BLaER1 treated with 17β-estradiol and CSF1 and Interleukin-3, amounts not matched to agents 10 nM and 100 nM (cell line): ENCODE data around the gene BMERB1.
"Not testable (repeated sequence)": the region's sequence is repeated elsewhere in the genome, so short reads cannot be mapped to it uniquely, and the experiment has no call there.

Experiments
- H3K27ac ChIP-seq, 11 experiments: shearing (Covaris generic); formaldehyde crosslinking; 2 replicates each; pipeline ENCODE4 v1.8.1; 2022
- H3K27me3 ChIP-seq, 11 experiments: shearing (Covaris generic); formaldehyde crosslinking; 2 replicates each; pipeline ENCODE4 v1.8.1; 2022
- H3K36me3 ChIP-seq, 11 experiments: shearing (Covaris generic); formaldehyde crosslinking; 2 replicates each; pipeline ENCODE4 v1.8.1; 2022
- H3K4me1 ChIP-seq, 10 experiments: shearing (Covaris generic); formaldehyde crosslinking; 2 replicates each; pipeline ENCODE4 v1.8.1; 2022
- H3K4me2 ChIP-seq, 11 experiments: shearing (Covaris generic); formaldehyde crosslinking; 2 replicates each; pipeline ENCODE4 v1.8.1; 2022
- H3K4me3 ChIP-seq, 10 experiments: shearing (Covaris generic); formaldehyde crosslinking; 2 replicates each; pipeline ENCODE4 v1.8.1; 2022
- H3K9ac ChIP-seq, 11 experiments: shearing (Covaris generic); formaldehyde crosslinking; 2 replicates each; pipeline ENCODE4 v1.8.1; 2022
- H3K9me3 ChIP-seq, 11 experiments: shearing (Covaris generic); formaldehyde crosslinking; replicated peaks in 1 of 11; 2 replicates each; pipeline ENCODE4 v1.8.1; 2022
- H4K20me1 ChIP-seq, 11 experiments: shearing (Covaris generic); formaldehyde crosslinking; 2 replicates each; pipeline ENCODE4 v1.8.1; 2022
- Cebpa-rat ChIP-seq, 11 experiments: shearing (Covaris generic); IDR thresholded peaks; 2 replicates each; pipeline ENCODE4 v1.8.1; 2022

Gene BMERB1

GRCh38 chr16:15451098-15451731 is 16.8 kb downstream of the BMERB1 start:
- Histone ChIP-seq H3K27me3 (no peaks in the 10 kb centered on the region), H3K9ac (no peak overlapping the region), H4K20me1 (no peaks in the 10 kb centered on the region), H3K4me1 (peaks cover 0 to 24% (median 9%) of the 10 kb centered on the region in 10 experiments; a peak in 16 of 20 replicates), H3K4me3 (no peak overlapping the region), H3K27ac (no peak overlapping the region), H3K4me2 (no peak overlapping the region), H3K36me3 (no peaks in the 10 kb centered on the region), H3K9me3 (peaks cover 0 to 8% (median under 1%) of the 10 kb centered on the region in 11 experiments; a peak in 6 of 22 replicates)
- no peak for TF ChIP-seq Cebpa-rat (IDR thresholded peaks at IDR 0.05)

DNA sequence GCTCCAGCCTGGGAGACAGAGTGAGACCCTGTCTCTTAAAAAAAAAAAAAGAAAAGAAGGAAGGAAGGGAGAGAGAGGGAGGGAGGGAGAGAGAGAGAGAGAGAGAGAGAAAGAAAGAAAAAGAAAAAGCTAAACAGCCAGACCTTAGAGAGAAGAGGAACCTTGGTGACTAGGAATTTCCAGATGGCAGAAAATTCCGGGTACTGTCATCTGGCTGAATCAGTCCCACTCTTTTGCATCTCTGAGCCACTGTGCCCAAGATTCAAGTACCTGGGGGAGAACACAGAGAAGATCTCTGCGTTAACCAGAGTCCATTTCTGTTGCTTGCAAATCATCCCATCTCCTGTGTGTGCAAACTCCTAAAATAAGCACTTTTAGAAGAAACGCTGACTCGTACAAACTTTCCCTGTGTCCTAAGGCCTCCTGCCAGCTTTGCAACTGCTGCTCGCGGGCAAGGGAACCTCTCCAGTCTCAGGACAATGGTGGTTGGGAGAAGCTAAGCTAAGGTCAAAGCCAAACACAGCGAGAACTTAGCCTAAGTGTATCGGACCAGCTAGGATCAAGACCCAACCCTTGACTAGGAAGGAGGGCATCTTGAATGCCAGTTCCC is 18.0 kb downstream of the BMERB1 start:
- no peak for TF ChIP-seq Cebpa-rat (IDR thresholded peaks at IDR 0.05)
- peak overlapping the region in 3 of 11 experiments; percentile 33 to 61 (median 58); a peak in 6 of 22 replicates for H3K4me2 ChIP-seq
- H3K27me3 ChIP-seq: no peaks in the 10 kb centered on the region
- H3K4me3 ChIP-seq: no peak overlapping the region
- no peaks in the 10 kb centered on the region for H4K20me1 ChIP-seq
- no peak overlapping the region for H3K27ac ChIP-seq
- no peaks in the 10 kb centered on the region for H3K36me3 ChIP-seq
- peaks cover 0 to 24% (median 10%) of the 10 kb centered on the region in 10 experiments; a peak in 16 of 20 replicates for H3K4me1 ChIP-seq
- H3K9me3 ChIP-seq: peaks cover 0 to 6% (median 1%) of the 10 kb centered on the region in 11 experiments; a peak in 6 of 22 replicates
- H3K9ac ChIP-seq: no peak overlapping the region

DNA sequence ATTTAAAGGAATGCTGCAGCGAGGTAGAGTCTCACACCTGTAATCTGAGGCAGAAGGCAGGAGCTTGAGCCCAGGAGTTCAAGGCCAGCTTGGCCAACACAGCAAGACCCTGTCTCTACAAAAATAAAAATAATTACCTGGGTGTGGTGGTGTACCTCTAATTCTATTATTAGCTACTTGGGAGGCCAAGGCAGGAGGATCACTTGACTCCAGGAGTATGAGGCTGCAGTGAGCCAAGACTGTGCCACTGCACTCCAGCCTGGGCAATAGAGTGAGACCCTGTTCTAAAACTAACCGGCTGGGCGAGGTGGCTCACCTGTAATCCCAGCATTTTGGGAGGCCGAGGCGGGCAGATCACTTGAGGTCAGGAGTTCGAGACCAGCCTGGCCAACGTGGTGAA is 18.9 kb downstream of the BMERB1 start:
- not testable (repeated sequence) for H3K9ac ChIP-seq, H3K36me3 ChIP-seq, H3K27ac ChIP-seq, H3K4me3 ChIP-seq, H3K27me3 ChIP-seq, H4K20me1 ChIP-seq
- H3K4me1 ChIP-seq: peaks cover 0 to 24% (median 13%) of the 10 kb centered on the region in 10 experiments; a peak in 17 of 20 replicates
- H3K9me3 ChIP-seq: peaks cover 0 to 13% (median 4%) of the 10 kb centered on the region in 11 experiments; a peak in 6 of 22 replicates
- H3K4me2 ChIP-seq: peak overlapping the region in 4 of 11 experiments; percentile 18 to 56 (median 44); a peak in 5 of 22 replicates

DNA sequence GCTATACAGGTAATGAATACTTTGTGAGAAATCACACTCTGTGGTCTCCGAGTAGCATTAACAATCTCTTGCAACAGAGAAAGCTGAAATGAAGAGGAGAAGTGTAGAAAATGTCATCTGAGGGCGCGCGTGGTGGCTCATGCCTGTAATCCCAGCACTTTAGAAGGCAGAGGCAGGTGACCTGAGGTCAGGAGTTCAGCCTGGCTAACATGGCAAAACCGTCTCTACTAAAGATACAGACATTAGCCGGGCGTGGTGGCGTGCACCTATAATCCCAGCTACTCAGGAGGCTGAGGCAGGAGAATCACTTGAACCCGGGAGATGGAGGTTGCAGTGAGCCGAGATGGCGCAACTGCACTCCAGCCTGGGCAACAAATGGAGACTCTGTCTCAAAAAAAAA is 20.5 kb downstream of the BMERB1 start:
- H3K27ac ChIP-seq, H3K27me3 ChIP-seq, H3K9ac ChIP-seq, H4K20me1 ChIP-seq, H3K36me3 ChIP-seq, H3K4me3 ChIP-seq, H3K4me2 ChIP-seq: not testable (repeated sequence)
- peaks cover 0 to 13% (median 4%) of the 10 kb centered on the region in 11 experiments; a peak in 6 of 22 replicates for H3K9me3 ChIP-seq
- H3K4me1 ChIP-seq: peaks cover 0 to 24% (median 13%) of the 10 kb centered on the region in 10 experiments; a peak in 17 of 20 replicates

DNA sequence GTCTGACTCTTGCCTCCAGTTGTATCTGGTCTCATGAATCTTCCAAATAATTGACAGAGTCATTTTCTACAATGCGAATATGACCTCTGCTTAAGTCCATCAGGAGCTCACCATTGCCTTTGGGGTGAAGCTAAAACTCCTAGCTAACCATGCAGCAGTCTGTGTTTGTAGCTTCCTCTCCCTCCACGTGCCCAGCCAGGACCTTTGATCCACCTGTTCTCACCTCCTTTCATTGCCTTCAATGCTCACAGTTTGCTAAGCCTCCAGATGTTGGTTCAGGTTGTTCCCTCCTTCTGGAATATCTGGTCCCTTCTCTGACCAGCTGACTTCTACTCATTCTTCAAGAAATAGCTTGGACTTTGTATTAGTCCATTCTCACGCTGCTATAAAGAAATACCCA is 23.0 kb downstream of the BMERB1 start:
- no peaks in the 10 kb centered on the region for H4K20me1 ChIP-seq
- H3K4me2 ChIP-seq: peak overlapping the region in 6 of 11 experiments; percentile 0 to 35 (median 12); a peak in 4 of 22 replicates
- no peak overlapping the region for H3K27ac ChIP-seq
- H3K27me3 ChIP-seq: no peaks in the 10 kb centered on the region
- H3K9ac ChIP-seq: no peak overlapping the region
- TF ChIP-seq Cebpa-rat (IDR thresholded peaks at IDR 0.05): no peak
- H3K4me3 ChIP-seq: no peak overlapping the region; a peak in 1 of 20 replicates
- H3K9me3 ChIP-seq: peaks cover 0 to 13% (median 4%) of the 10 kb centered on the region in 11 experiments; a peak in 6 of 22 replicates
- H3K4me1 ChIP-seq: peaks cover 0 to 18% (median 13%) of the 10 kb centered on the region in 10 experiments; a peak in 17 of 20 replicates
- no peaks in the 10 kb centered on the region for H3K36me3 ChIP-seq

DNA sequence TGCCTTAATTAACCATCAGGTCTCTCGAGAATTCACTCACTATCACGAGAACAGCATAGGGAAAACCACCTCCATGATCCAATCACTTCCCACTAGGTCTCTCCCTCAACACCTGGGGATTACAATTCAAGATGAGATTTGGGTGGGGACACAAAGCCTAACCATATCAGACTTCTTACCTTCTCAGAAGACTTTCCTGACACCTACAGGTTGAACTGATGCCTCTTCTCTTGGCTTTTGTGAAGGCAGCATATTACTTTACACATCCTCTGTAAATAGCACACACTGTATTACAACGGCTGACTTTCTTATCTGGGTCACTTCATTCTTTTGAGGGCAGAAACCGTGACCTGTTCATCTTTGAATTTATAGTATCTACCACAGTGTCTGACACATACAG is 23.6 kb downstream of the BMERB1 start:
- Histone ChIP-seq H3K4me2 (peak overlapping the region in 6 of 11 experiments; percentile 0 to 35 (median 12); a peak in 3 of 22 replicates), H3K9me3 (peaks cover 0 to 13% (median 4%) of the 10 kb centered on the region in 11 experiments; a peak in 6 of 22 replicates), H3K27me3 (no peaks in the 10 kb centered on the region), H3K4me3 (no peak overlapping the region), H3K4me1 (peaks cover 0 to 16% (median 12%) of the 10 kb centered on the region in 10 experiments; a peak in 17 of 20 replicates), H4K20me1 (no peaks in the 10 kb centered on the region), H3K27ac (no peak overlapping the region), H3K36me3 (no peaks in the 10 kb centered on the region), H3K9ac (no peak overlapping the region)
- TF ChIP-seq Cebpa-rat (IDR thresholded peaks at IDR 0.05): no peak

GRCh38 chr16:15459791-15460190 is 25.4 kb downstream of the BMERB1 start:
- Histone ChIP-seq H3K27me3 (no peaks in the 10 kb centered on the region), H3K4me3 (no peak overlapping the region), H3K27ac (no peak overlapping the region), H3K4me2 (no peak overlapping the region), H3K9me3 (peaks cover 0 to 13% (median 4%) of the 10 kb centered on the region in 11 experiments; a peak in 6 of 22 replicates), H3K9ac (no peak overlapping the region), H4K20me1 (no peaks in the 10 kb centered on the region), H3K36me3 (no peaks in the 10 kb centered on the region), H3K4me1 (peaks cover 0 to 7% (median 0%) of the 10 kb centered on the region in 10 experiments; a peak in 3 of 20 replicates)
- TF ChIP-seq Cebpa-rat (IDR thresholded peaks at IDR 0.05): no peak

GRCh38 chr16:15460601-15461000 is 26.2 kb downstream of the BMERB1 start:
- H3K36me3 ChIP-seq: no peaks in the 10 kb centered on the region
- no peak overlapping the region for H3K4me3 ChIP-seq

GRCh38 chr16:15461376-15461775 is 27.0 kb downstream of the BMERB1 start:
- peaks cover 0 to 13% (median 4%) of the 10 kb centered on the region in 11 experiments; a peak in 6 of 22 replicates for H3K9me3 ChIP-seq
- no peaks in the 10 kb centered on the region for H4K20me1 ChIP-seq
- H3K9ac ChIP-seq: no peak overlapping the region
- H3K27ac ChIP-seq: no peak overlapping the region
- H3K4me2 ChIP-seq: no peak overlapping the region
- H3K4me3 ChIP-seq: no peak overlapping the region
- TF ChIP-seq Cebpa-rat (IDR thresholded peaks at IDR 0.05): no peak
- no peaks in the 10 kb centered on the region for H3K36me3 ChIP-seq
- no peaks in the 10 kb centered on the region for H3K27me3 ChIP-seq
- H3K4me1 ChIP-seq: peaks cover 0 to 7% (median 0%) of the 10 kb centered on the region in 10 experiments; a peak in 3 of 20 replicates

More at GRCh38 chr16:15460601-15461000, 26.2 kb downstream of the BMERB1 start:
- H3K9ac ChIP-seq: no peak overlapping the region
- peaks cover 0 to 7% (median 0%) of the 10 kb centered on the region in 10 experiments; a peak in 3 of 20 replicates for H3K4me1 ChIP-seq
- peaks cover 0 to 13% (median 4%) of the 10 kb centered on the region in 11 experiments; a peak in 6 of 22 replicates for H3K9me3 ChIP-seq
- no peaks in the 10 kb centered on the region for H4K20me1 ChIP-seq
- TF ChIP-seq Cebpa-rat (IDR thresholded peaks at IDR 0.05): no peak
- no peaks in the 10 kb centered on the region for H3K27me3 ChIP-seq
- no peak overlapping the region for H3K4me2 ChIP-seq
- no peak overlapping the region for H3K27ac ChIP-seq
